Measurements from ENCODE around the gene KDM3A.

GRCh38 chr2:86489542-86489941, 48.4 kb downstream of the KDM3A start:
- TF ChIP-seq CEBPB (tag; IDR thresholded peaks at IDR 0.05): no peak
- TF ChIP-seq ZNF740 (CRISPR knock-in tag; IDR thresholded peaks at IDR 0.05): no peak
- no peak for TF ChIP-seq ZNF740 (tag; IDR thresholded peaks at IDR 0.05)
- TF ChIP-seq E2F8 (IDR thresholded peaks at IDR 0.05; ENCODE audit: low read depth, partially characterized antibody): no peak
- TF ChIP-seq PATZ1 (CRISPR knock-in tag; IDR thresholded peaks at IDR 0.05; ENCODE audit: borderline replicate concordance): no peak
- no peak for TF ChIP-seq HDAC8 (tag; IDR thresholded peaks at IDR 0.05)
- TF ChIP-seq SPI1 (IDR thresholded peaks at IDR 0.05; ENCODE audit: borderline replicate concordance, low read depth, low read length): no peak
- TF ChIP-seq CTCF (IDR thresholded peaks at IDR 0.05 in 2 of 3, conservative IDR thresholded peaks at IDR 0.05 in 1 of 3; ENCODE audit: insufficient read depth in 2 of 3, low read depth in 1 of 3, low read length in 3 of 3): no peak
- no peak for TF ChIP-seq PKNOX1 (IDR thresholded peaks at IDR 0.05)
- no peak for TF ChIP-seq SMAD2 (IDR thresholded peaks at IDR 0.05; ENCODE audit: low read depth, low read length)
